Kidney epithelial cell (primary cell): ENCODE results near the gene NMNAT2. TPM values are rescaled to one million over a fixed set of nuclear protein-coding genes. Genes with fewer than 3 reads are reported as not detected.
"Not testable (repeated sequence)": the region's sequence is repeated elsewhere in the genome, so short reads cannot be mapped to it uniquely, and the experiment has no call there.

Source experiments
- DNase-seq: peaks from one replicate; pipeline ENCODE4 v3.0.0-alpha.2; 2010; ENCODE audit warnings: low read depth
- H3K27me3 ChIP-seq: 2 replicates; pipeline ENCODE4 v1.6.0; 2011; ENCODE audit warnings: low read length; ENCODE audit not compliant: control insufficient read depth, insufficient read depth
- H3K36me3 ChIP-seq: 2 replicates; pipeline ENCODE4 v1.5.1; 2011; ENCODE audit warnings: low read length; ENCODE audit not compliant: control insufficient read depth, insufficient read depth
- H3K4me3 ChIP-seq: 2 replicates; pipeline ENCODE4 v1.5.1; 2011; ENCODE audit warnings: low read depth, mild to moderate bottlenecking, control low read depth, low read length
- CTCF ChIP-seq: IDR thresholded peaks from 2 replicates; pipeline ENCODE4 v1.5.1; 2011; ENCODE audit warnings: mild to moderate bottlenecking, moderate library complexity, low read length, control low read depth, inconsistent platforms; ENCODE audit not compliant: insufficient read depth, poor library complexity, severe bottlenecking
- total RNA-seq: library from RNA; depleted of rRNA; stranded (reverse); fragments of >200 nt; gene quantifications from 2 replicates; pipeline ENCODE4 v1.2.3, GENCODE V29; 2015

Gene NMNAT2
- total RNA-seq, 1 donor from 2014 or later, result 1.0 TPM

GRCh38 chr1:183245357-183245756, 172.8 kb downstream of the NMNAT2 start:
- no peak for DNase-seq
- H3K27me3 ChIP-seq, result no peaks in the 10 kb centered on the region
- no peak overlapping the region for H3K4me3 ChIP-seq
- TF ChIP-seq CTCF, result no peak
- no peaks in the 10 kb centered on the region for H3K36me3 ChIP-seq

GRCh38 chr1:183244466-183244865, 173.7 kb downstream of the NMNAT2 start:
- Histone ChIP-seq H3K27me3 (no peaks in the 10 kb centered on the region), H3K36me3 (no peaks in the 10 kb centered on the region), H3K4me3 (no peak overlapping the region)
- DNase-seq, result no peak
- TF ChIP-seq CTCF, result no peak

DNA sequence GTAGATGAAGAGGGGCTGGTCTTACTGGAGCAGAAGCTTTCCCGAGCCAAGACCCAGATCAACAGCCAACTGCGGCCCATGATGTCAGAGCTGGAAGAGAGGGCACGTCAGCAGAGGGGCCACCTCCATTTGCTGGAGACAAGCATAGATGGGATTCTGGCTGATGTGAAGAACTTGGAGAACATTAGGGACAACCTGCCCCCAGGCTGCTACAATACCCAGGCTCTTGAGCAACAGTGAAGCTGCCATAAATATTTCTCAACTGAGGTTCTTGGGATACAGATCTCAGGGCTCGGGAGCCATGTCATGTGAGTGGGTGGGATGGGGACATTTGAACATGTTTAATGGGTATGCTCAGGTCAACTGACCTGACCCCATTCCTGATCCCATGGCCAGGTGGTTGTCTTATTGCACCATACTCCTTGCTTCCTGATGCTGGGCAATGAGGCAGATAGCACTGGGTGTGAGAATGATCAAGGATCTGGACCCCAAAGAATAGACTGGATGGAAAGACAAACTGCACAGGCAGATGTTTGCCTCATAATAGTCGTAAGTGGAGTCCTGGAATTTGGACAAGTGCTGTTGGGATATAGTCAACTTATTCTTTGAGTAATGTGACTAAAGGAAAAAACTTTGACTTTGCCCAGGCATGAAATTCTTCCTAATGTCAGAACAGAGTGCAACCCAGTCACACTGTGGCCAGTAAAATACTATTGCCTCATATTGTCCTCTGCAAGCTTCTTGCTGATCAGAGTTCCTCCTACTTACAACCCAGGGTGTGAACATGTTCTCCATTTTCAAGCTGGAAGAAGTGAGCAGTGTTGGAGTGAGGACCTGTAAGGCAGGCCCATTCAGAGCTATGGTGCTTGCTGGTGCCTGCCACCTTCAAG, 174.8 kb downstream of the NMNAT2 start:
- H3K4me3 ChIP-seq, result no peak overlapping the region
- no peaks in the 10 kb centered on the region for H3K36me3 ChIP-seq
- DNase-seq, result no peak
- TF ChIP-seq CTCF, result no peak
- no peaks in the 10 kb centered on the region for H3K27me3 ChIP-seq

- Histone ChIP-seq H3K36me3 (no peaks in the 10 kb centered on the region), H3K27me3 (no peaks in the 10 kb centered on the region), H3K4me3 (no peak overlapping the region)
- no peak for TF ChIP-seq CTCF
- DNase-seq, result no peak
Observed at GRCh38 chr1:183242556-183242955, 175.6 kb downstream of the NMNAT2 start.

DNA sequence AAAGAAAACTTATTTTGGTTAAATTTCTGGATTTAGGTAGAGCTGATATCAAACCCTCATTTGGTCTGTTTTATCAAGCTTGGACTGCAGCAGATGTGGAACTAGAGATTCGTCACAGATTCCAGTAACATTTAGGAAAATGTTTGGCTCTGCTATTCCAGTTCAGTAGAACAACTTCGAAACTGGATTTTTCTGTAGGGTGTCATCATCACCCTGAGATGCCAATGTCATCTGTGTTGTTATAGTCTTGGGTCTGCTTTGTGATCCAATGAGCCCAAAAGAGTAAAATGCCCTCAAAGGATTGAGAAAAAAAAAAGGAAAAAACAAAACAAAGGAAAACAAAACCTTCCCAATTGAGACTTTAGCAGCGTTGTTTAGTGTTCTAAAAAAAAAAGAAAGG, 176.7 kb downstream of the NMNAT2 start:
- no peak for DNase-seq
- Histone ChIP-seq H3K27me3 (no peaks in the 10 kb centered on the region), H3K36me3 (no peaks in the 10 kb centered on the region), H3K4me3 (no peak overlapping the region)
- TF ChIP-seq CTCF, result no peak

DNA sequence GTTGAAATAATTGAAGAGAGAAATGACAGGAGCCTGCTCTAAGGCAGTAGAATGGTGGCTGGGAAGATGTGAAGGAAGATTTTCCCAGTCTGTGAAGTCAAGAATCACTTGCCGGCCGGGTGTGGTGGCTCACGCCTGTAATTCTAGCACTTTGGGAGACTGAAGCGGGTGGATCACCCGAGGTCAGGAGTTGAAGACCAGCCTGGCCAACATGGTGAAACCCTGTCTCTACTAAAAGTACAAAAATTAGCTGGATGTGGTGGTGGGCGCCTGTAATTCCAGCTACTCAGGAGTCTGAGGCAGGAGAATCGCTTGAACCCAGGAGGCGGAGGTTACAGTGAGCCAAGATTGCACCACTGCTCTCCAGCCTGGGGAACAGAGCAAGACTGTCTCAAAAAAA, 177.3 kb downstream of the NMNAT2 start:
- DNase-seq, H3K36me3 ChIP-seq, H3K27me3 ChIP-seq, H3K4me3 ChIP-seq: not testable (repeated sequence)
